Measurements from ENCODE around the gene C1orf167.

DNA sequence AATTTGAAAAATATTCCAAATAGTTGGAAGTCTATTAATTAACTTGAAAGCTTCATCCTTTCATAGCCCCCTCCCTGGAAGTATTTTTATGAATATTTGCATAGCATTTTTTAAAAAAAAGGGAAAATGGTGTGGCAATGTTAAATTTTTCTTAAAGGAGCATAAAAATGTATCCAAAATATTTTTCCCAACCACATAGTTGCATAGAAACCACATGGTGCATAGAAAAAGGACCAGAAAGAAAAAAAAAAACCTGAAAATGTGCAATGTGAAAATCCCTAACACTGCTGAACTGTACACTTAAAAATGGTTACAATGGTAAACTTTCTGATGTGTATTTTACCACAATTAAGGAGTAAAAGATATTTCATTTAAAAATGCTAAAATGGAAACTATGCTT is 8.0 kb downstream of the C1orf167 start:
- TF ChIP-seq, protein P1, sequence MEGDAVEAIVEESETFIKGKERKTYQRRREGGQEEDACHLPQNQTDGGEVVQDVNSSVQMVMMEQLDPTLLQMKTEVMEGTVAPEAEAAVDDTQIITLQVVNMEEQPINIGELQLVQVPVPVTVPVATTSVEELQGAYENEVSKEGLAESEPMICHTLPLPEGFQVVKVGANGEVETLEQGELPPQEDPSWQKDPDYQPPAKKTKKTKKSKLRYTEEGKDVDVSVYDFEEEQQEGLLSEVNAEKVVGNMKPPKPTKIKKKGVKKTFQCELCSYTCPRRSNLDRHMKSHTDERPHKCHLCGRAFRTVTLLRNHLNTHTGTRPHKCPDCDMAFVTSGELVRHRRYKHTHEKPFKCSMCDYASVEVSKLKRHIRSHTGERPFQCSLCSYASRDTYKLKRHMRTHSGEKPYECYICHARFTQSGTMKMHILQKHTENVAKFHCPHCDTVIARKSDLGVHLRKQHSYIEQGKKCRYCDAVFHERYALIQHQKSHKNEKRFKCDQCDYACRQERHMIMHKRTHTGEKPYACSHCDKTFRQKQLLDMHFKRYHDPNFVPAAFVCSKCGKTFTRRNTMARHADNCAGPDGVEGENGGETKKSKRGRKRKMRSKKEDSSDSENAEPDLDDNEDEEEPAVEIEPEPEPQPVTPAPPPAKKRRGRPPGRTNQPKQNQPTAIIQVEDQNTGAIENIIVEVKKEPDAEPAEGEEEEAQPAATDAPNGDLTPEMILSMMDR (IDR thresholded peaks at IDR 0.05; ENCODE audit: low read length) = no peak
- TF ChIP-seq EZH2 (IDR thresholded peaks at IDR 0.05; ENCODE audit: borderline replicate concordance, low read length) = no peak
